ENCODE measurements around the gene LSAMP.

The LSAMP gene

GRCh38 chr3:116118475-116119169 lies 326.7 kb downstream of the LSAMP start:
- Histone ChIP-seq H3K36me3 (ENCODE audit: control insufficient read depth in 1 of 2, insufficient read depth in 2 of 2, low read length in 2 of 2) (no peaks in the 10 kb centered on the region), H3K27ac (ENCODE audit: low read depth, low read length) (no peak overlapping the region), H2BK5ac (ENCODE audit: low read depth, low read length, poor library complexity) (no peak overlapping the region), H2BK120ac (ENCODE audit: insufficient read depth, low read length, poor library complexity) (no peak overlapping the region), H3K23ac (ENCODE audit: low read length) (no peak overlapping the region), H3K27me3 (ENCODE audit: insufficient read depth, low read length) (no peaks in the 10 kb centered on the region), H4K8ac (ENCODE audit: low read depth, low read length) (no peak overlapping the region), H3K14ac (ENCODE audit: low read length) (no peak overlapping the region), H3K4me3 (ENCODE audit: low read depth, low read length) (no peak overlapping the region), H2AFZ (ENCODE audit: insufficient read depth, low read length, poor library complexity) (no peak overlapping the region), H3K9me3 (ENCODE audit: insufficient read depth, low read depth, low read length) (no peaks in the 10 kb centered on the region), H2AK5ac (ENCODE audit: low read length) (no peak overlapping the region), H2BK12ac (ENCODE audit: low read length) (no peak overlapping the region), H3K9ac (ENCODE audit: low read length) (no peak overlapping the region), H3K4me2 (ENCODE audit: low read length) (no peak overlapping the region), H4K12ac (ENCODE audit: low read depth, low read length) (no peak overlapping the region), H4K91ac (ENCODE audit: low read depth, low read length) (no peak overlapping the region), H3K79me1 (ENCODE audit: low read length) (no peaks in the 10 kb centered on the region), H3K4ac (ENCODE audit: low read depth, low read length) (no peak overlapping the region), H3K79me2 (ENCODE audit: control insufficient read depth, insufficient read depth, low read length, poor library complexity) (no peaks in the 10 kb centered on the region), H3K4me1 (ENCODE audit: control insufficient read depth in 1 of 2, insufficient read depth in 2 of 2, low read length in 2 of 2) (no peaks in the 10 kb centered on the region), H3K18ac (ENCODE audit: low read length) (no peak overlapping the region)
- no CpG with 5 or more reads among the region's 3 CpGs for WGBS (ENCODE audit: extremely low coverage, insufficient coverage, insufficient read length)
- no peak for DNase-seq

- Histone ChIP-seq H2BK12ac (ENCODE audit: low read length) (no peak overlapping the region), H2AFZ (ENCODE audit: insufficient read depth, low read length, poor library complexity) (no peak overlapping the region), H2BK5ac (ENCODE audit: low read depth, low read length, poor library complexity) (no peak overlapping the region), H3K18ac (ENCODE audit: low read length) (no peak overlapping the region), H4K91ac (ENCODE audit: low read depth, low read length) (no peak overlapping the region), H3K4ac (ENCODE audit: low read depth, low read length) (no peak overlapping the region), H3K79me1 (ENCODE audit: low read length) (no peaks in the 10 kb centered on the region), H3K79me2 (ENCODE audit: control insufficient read depth, insufficient read depth, low read length, poor library complexity) (no peaks in the 10 kb centered on the region), H3K23ac (ENCODE audit: low read length) (no peak overlapping the region), H3K4me1 (ENCODE audit: control insufficient read depth in 1 of 2, insufficient read depth in 2 of 2, low read length in 2 of 2) (no peaks in the 10 kb centered on the region), H3K4me3 (ENCODE audit: low read depth, low read length) (no peak overlapping the region), H3K27ac (ENCODE audit: low read depth, low read length) (no peak overlapping the region), H3K36me3 (ENCODE audit: control insufficient read depth in 1 of 2, insufficient read depth in 2 of 2, low read length in 2 of 2) (no peaks in the 10 kb centered on the region), H4K12ac (ENCODE audit: low read depth, low read length) (no peak overlapping the region), H2BK120ac (ENCODE audit: insufficient read depth, low read length, poor library complexity) (no peak overlapping the region), H3K9me3 (ENCODE audit: insufficient read depth, low read depth, low read length) (no peaks in the 10 kb centered on the region), H3K9ac (ENCODE audit: low read length) (no peak overlapping the region), H2AK5ac (ENCODE audit: low read length) (no peak overlapping the region), H3K14ac (ENCODE audit: low read length) (no peak overlapping the region), H3K4me2 (ENCODE audit: low read length) (no peak overlapping the region), H3K27me3 (ENCODE audit: insufficient read depth, low read length) (no peaks in the 10 kb centered on the region), H4K8ac (ENCODE audit: low read depth, low read length) (no peak overlapping the region)
- no peak for DNase-seq
- WGBS (ENCODE audit: extremely low coverage, insufficient coverage, insufficient read length): no CpG with 5 or more reads among the region's 1 CpG
Observed at GRCh38 chr3:116114586-116114985, 330.7 kb downstream of the LSAMP start.

- DNase-seq: no peak
- no peak overlapping the region for H4K8ac ChIP-seq (ENCODE audit: low read depth, low read length)
- no peak overlapping the region for H3K4me3 ChIP-seq (ENCODE audit: low read depth, low read length)
- no peak overlapping the region for H3K27ac ChIP-seq (ENCODE audit: low read depth, low read length)
- no peaks in the 10 kb centered on the region for H3K4me1 ChIP-seq (ENCODE audit: control insufficient read depth in 1 of 2, insufficient read depth in 2 of 2, low read length in 2 of 2)
- H2BK120ac ChIP-seq (ENCODE audit: insufficient read depth, low read length, poor library complexity): no peak overlapping the region
- no peak overlapping the region for H2AFZ ChIP-seq (ENCODE audit: insufficient read depth, low read length, poor library complexity)
- no peak overlapping the region for H2BK5ac ChIP-seq (ENCODE audit: low read depth, low read length, poor library complexity)
- no peaks in the 10 kb centered on the region for H3K27me3 ChIP-seq (ENCODE audit: insufficient read depth, low read length)
- H3K18ac ChIP-seq (ENCODE audit: low read length): no peak overlapping the region
- no peak overlapping the region for H2BK12ac ChIP-seq (ENCODE audit: low read length)
- no peak overlapping the region for H3K4ac ChIP-seq (ENCODE audit: low read depth, low read length)
- no peaks in the 10 kb centered on the region for H3K9me3 ChIP-seq (ENCODE audit: insufficient read depth, low read depth, low read length)
- H3K79me2 ChIP-seq (ENCODE audit: control insufficient read depth, insufficient read depth, low read length, poor library complexity): no peaks in the 10 kb centered on the region
- H3K79me1 ChIP-seq (ENCODE audit: low read length): no peaks in the 10 kb centered on the region
- H3K9ac ChIP-seq (ENCODE audit: low read length): no peak overlapping the region
- H3K4me2 ChIP-seq (ENCODE audit: low read length): no peak overlapping the region
- H2AK5ac ChIP-seq (ENCODE audit: low read length): no peak overlapping the region
- no peaks in the 10 kb centered on the region for H3K36me3 ChIP-seq (ENCODE audit: control insufficient read depth in 1 of 2, insufficient read depth in 2 of 2, low read length in 2 of 2)
- H4K91ac ChIP-seq (ENCODE audit: low read depth, low read length): no peak overlapping the region
- H4K12ac ChIP-seq (ENCODE audit: low read depth, low read length): no peak overlapping the region
- no peak overlapping the region for H3K23ac ChIP-seq (ENCODE audit: low read length)
- no CpG with 5 or more reads among the region's 2 CpGs for WGBS (ENCODE audit: extremely low coverage, insufficient coverage, insufficient read length)
- no peak overlapping the region for H3K14ac ChIP-seq (ENCODE audit: low read length)
Observed at GRCh38 chr3:116112696-116113095, 332.6 kb downstream of the LSAMP start.

GRCh38 chr3:116111765-116112164 lies 333.5 kb downstream of the LSAMP start:
- H3K36me3 ChIP-seq (ENCODE audit: control insufficient read depth in 1 of 2, insufficient read depth in 2 of 2, low read length in 2 of 2): no peaks in the 10 kb centered on the region
- H3K18ac ChIP-seq (ENCODE audit: low read length): no peak overlapping the region
- H3K79me2 ChIP-seq (ENCODE audit: control insufficient read depth, insufficient read depth, low read length, poor library complexity): no peaks in the 10 kb centered on the region
- H3K23ac ChIP-seq (ENCODE audit: low read length): no peak overlapping the region
- no peaks in the 10 kb centered on the region for H3K79me1 ChIP-seq (ENCODE audit: low read length)
- H3K4ac ChIP-seq (ENCODE audit: low read depth, low read length): no peak overlapping the region
- H3K27ac ChIP-seq (ENCODE audit: low read depth, low read length): no peak overlapping the region
- no peak overlapping the region for H3K4me2 ChIP-seq (ENCODE audit: low read length)
- H3K9me3 ChIP-seq (ENCODE audit: insufficient read depth, low read depth, low read length): no peaks in the 10 kb centered on the region
- DNase-seq: no peak
- no peak overlapping the region for H2AFZ ChIP-seq (ENCODE audit: insufficient read depth, low read length, poor library complexity)
- no peak overlapping the region for H2BK12ac ChIP-seq (ENCODE audit: low read length)
- no peak overlapping the region for H2BK5ac ChIP-seq (ENCODE audit: low read depth, low read length, poor library complexity)
- no peak overlapping the region for H3K14ac ChIP-seq (ENCODE audit: low read length)
- H3K4me3 ChIP-seq (ENCODE audit: low read depth, low read length): no peak overlapping the region
- H4K91ac ChIP-seq (ENCODE audit: low read depth, low read length): no peak overlapping the region
- H3K9ac ChIP-seq (ENCODE audit: low read length): no peak overlapping the region
- no peaks in the 10 kb centered on the region for H3K27me3 ChIP-seq (ENCODE audit: insufficient read depth, low read length)
- no peak overlapping the region for H4K12ac ChIP-seq (ENCODE audit: low read depth, low read length)
- no peak overlapping the region for H2BK120ac ChIP-seq (ENCODE audit: insufficient read depth, low read length, poor library complexity)
- H4K8ac ChIP-seq (ENCODE audit: low read depth, low read length): no peak overlapping the region
- H3K4me1 ChIP-seq (ENCODE audit: control insufficient read depth in 1 of 2, insufficient read depth in 2 of 2, low read length in 2 of 2): no peaks in the 10 kb centered on the region
- no peak overlapping the region for H2AK5ac ChIP-seq (ENCODE audit: low read length)

Measured in trophoblast cell (in vitro differentiated cells and primary cell).